K562 (cell line): Measurements from ENCODE around the gene C17orf75. TPM values are rescaled to one million over a fixed set of nuclear protein-coding genes. Genes with fewer than 3 reads are reported as not detected.

Experiments
- BMI1 ChIP-seq: fragments of 150-350 bp; IDR thresholded peaks from 2 replicates; pipeline ENCODE4 v1.6.1; 2014; ENCODE audit warnings: low read length
- CBX8 ChIP-seq: fragments of 200-600 bp; sonication (generic); IDR thresholded peaks from 2 replicates; pipeline ENCODE4 v1.6.1; 2012; ENCODE audit warnings: borderline replicate concordance, mixed run types, low read depth, mild to moderate bottlenecking, moderate library complexity, mixed read lengths, low read length, control low read depth, inconsistent platforms; ENCODE audit not compliant: poor library complexity, severe bottlenecking; ENCODE audit errors: extremely low read depth
- CXXC5 ChIP-seq: fragments of 250-450 bp; sonication (Bioruptor Pico); IDR thresholded peaks from 2 replicates; pipeline ENCODE4 v1.8.0; 2022; ENCODE audit warnings: inconsistent platforms, mild to moderate bottlenecking, moderate library complexity
- ELK3 ChIP-seq: fragments of 450-650 bp; formaldehyde crosslinking; IDR thresholded peaks from 2 replicates; pipeline ENCODE4 v1.4.0; 2020; ENCODE audit warnings: mild to moderate bottlenecking
- FOSL1 ChIP-seq: fragments of 200-800 bp; sonication (Bioruptor generic); conservative IDR thresholded peaks from 2 replicates; pipeline ENCODE4 v1.6.1; 2016; ENCODE audit warnings: missing genetic modification characterization, missing compliant biosample characterization
- FUS ChIP-seq: fragments of 200-400 bp; formaldehyde crosslinking; optimal IDR thresholded peaks from 2 replicates; pipeline ENCODE3; 2017; ENCODE audit warnings: low read depth, low read length
- HDAC1 ChIP-seq, 2 experiments: fragments of 450-650 bp; IDR thresholded peaks; 2 replicates each; pipeline ENCODE4 v1.6.1; 2016 to 2017; ENCODE audit warnings: inconsistent platforms in 1 of 2, mild to moderate bottlenecking in 1 of 2, moderate library complexity in 1 of 2
- HDAC3 ChIP-seq: fragments of 450-650 bp; IDR thresholded peaks from 2 replicates; pipeline ENCODE4 v1.6.1; 2018; ENCODE audit warnings: borderline replicate concordance, mild to moderate bottlenecking, moderate library complexity; ENCODE audit not compliant: partially characterized antibody
- HDAC8 ChIP-seq: fragments of 450-650 bp; IDR thresholded peaks from 2 replicates; pipeline ENCODE4 v1.6.1; 2016; ENCODE audit warnings: mild to moderate bottlenecking, missing genetic modification characterization, moderate library complexity, missing compliant biosample characterization
- HNRNPL ChIP-seq: fragments of 200-400 bp; formaldehyde crosslinking; IDR thresholded peaks from 2 replicates; pipeline ENCODE4 v1.6.1; 2017; ENCODE audit warnings: low read depth, mild to moderate bottlenecking, low read length
- KLF16 ChIP-seq: IDR thresholded peaks from 2 replicates; pipeline ENCODE4 v1.6.1; 2016; ENCODE audit warnings: antibody characterized with exemption
- MECOM ChIP-seq: fragments of 250-450 bp; sonication (Bioruptor Pico); IDR thresholded peaks from 2 replicates; pipeline ENCODE4 v1.8.0; 2022; ENCODE audit warnings: inconsistent platforms
- MTA3 ChIP-seq: fragments of 450-650 bp; formaldehyde crosslinking; IDR thresholded peaks from 2 replicates; pipeline ENCODE4 v1.6.1; 2017; ENCODE audit warnings: mild to moderate bottlenecking, borderline replicate concordance
- NCOA4 ChIP-seq: fragments of 450-650 bp; IDR thresholded peaks from 2 replicates; pipeline ENCODE4 v1.6.1; 2018; ENCODE audit warnings: mild to moderate bottlenecking; ENCODE audit not compliant: partially characterized antibody
- PML ChIP-seq: IDR thresholded peaks from 2 replicates; pipeline ENCODE4 v1.6.1; 2012; ENCODE audit warnings: low read length, inconsistent platforms
- SAFB2 ChIP-seq: fragments of 200-400 bp; formaldehyde crosslinking; IDR thresholded peaks from 2 replicates; pipeline ENCODE4 v1.6.1; 2018; ENCODE audit warnings: borderline replicate concordance, low read length, low read depth, moderate library complexity; ENCODE audit not compliant: severe bottlenecking
- SNRNP70 ChIP-seq: fragments of 200-400 bp; formaldehyde crosslinking; optimal IDR thresholded peaks from 2 replicates; pipeline ENCODE3; 2017; ENCODE audit warnings: low read depth, low read length
- TAF1 ChIP-seq: IDR thresholded peaks from 2 replicates; pipeline ENCODE4 v1.6.1; 2011; ENCODE audit warnings: mild to moderate bottlenecking, low read length, moderate library complexity; ENCODE audit not compliant: insufficient read depth, control insufficient read depth, severe bottlenecking; ENCODE audit errors: extremely low read depth
- TEAD1 ChIP-seq, 2 experiments: fragments of 450-650 bp in 1 of 2; sonication (generic) in 1 of 2; formaldehyde crosslinking; IDR thresholded peaks; 2 replicates each; pipeline versions ENCODE4 v1.4.0 to v1.8.0; 2020 to 2022; ENCODE audit warnings: mild to moderate bottlenecking in 2 of 2, missing genetic modification reagents in 1 of 2
- XRCC4 ChIP-seq: IDR thresholded peaks from one replicate; pipeline ENCODE4 v1.6.1; 2011; ENCODE audit not compliant: insufficient read depth, insufficient read length; ENCODE audit errors: extremely low read depth
- ZEB2 ChIP-seq: fragments of 450-650 bp; IDR thresholded peaks from 2 replicates; pipeline ENCODE4 v1.6.1; 2016
- ZNF354B ChIP-seq: fragments of 250-450 bp; sonication (Bioruptor Pico); IDR thresholded peaks from 2 replicates; pipeline ENCODE4 v1.4.0; 2020
- ZNF76 ChIP-seq: fragments of 250-450 bp; sonication (Bioruptor Pico); IDR thresholded peaks from 2 replicates; pipeline ENCODE4 v1.4.0; 2020; ENCODE audit warnings: mild to moderate bottlenecking, moderate library complexity, borderline replicate concordance
- polyA plus RNA-seq, 8 experiments: library from polyadenylated mRNA; depleted of rRNA in 4 of 8; stranded (reverse) in 5 of 8; unstranded in 3 of 8; fragments of >200 nt; fragmentation: Nextera tagmentation in 2 of 8; fragmentation: Illumina TruSeq in 1 of 8; extraction: Ambion mirVana in 2 of 8; extraction: Trizol in 1 of 8; gene quantifications; 2 replicates each; pipeline versions ENCODE4 v1.2.1 to v1.2.3, GENCODE V29; 2011 to 2014; ENCODE audit warnings: inconsistent platforms in 1 of 8, missing spikeins in 1 of 8
- total RNA-seq, 7 experiments: library from RNA; depleted of rRNA in 6 of 7; stranded (reverse); fragments of >200 nt in 6 of 7; fragmentation: Illumina TruSeq in 2 of 7; extraction: Trizol in 2 of 7; gene quantifications; 2 replicates each; pipeline versions ENCODE4 v1.2.1 to v1.2.3, GENCODE V29; 2011 to 2021; ENCODE audit warnings: low replicate concordance in 1 of 7
- TF ChIP-seq, protein P1 (sequence below): fragments of 150-350 bp; conservative IDR thresholded peaks from 2 replicates; pipeline ENCODE4 v1.6.1; 2014; ENCODE audit warnings: low read length
- TF ChIP-seq, protein P2 (sequence below): fragments of 450-650 bp; IDR thresholded peaks from 2 replicates; pipeline ENCODE4 v1.6.1; 2016; ENCODE audit warnings: borderline replicate concordance

C17orf75 gene
- total and polyA plus RNA-seq, 9 of the 15 experiments (the other 6 are each of a cell fraction or from before 2014, with no cell fraction given): 15.5 to 55.7 (median 18.5) TPM

- no peak for TF ChIP-seq HDAC8 (tag)
- TF ChIP-seq ZNF76: no peak
- no peak for TF ChIP-seq TEAD1 (CRISPR knock-in tag; IDR thresholded peaks at IDR 0.05)
- 0 out of 2 replicates have a peak, but pooled peaks have one; percentile 42 for TF ChIP-seq HNRNPL
- peak; percentile 60 for TF ChIP-seq KLF16
- peak; percentile 89 for TF ChIP-seq FOSL1 (tag)
- no peak for TF ChIP-seq BMI1
- no peak for TF ChIP-seq SAFB2
- TF ChIP-seq CBX8: no peak
- no peak for TF ChIP-seq XRCC4
- TF ChIP-seq CXXC5 (CRISPR knock-in tag): peak; percentile 49
- TF ChIP-seq PML: peak; percentile 57; the same call in 1 of the 2 replicates
- TF ChIP-seq MTA3: 0 out of 2 replicates have a peak, but pooled peaks have one; percentile 42
- TF ChIP-seq, protein P1, sequence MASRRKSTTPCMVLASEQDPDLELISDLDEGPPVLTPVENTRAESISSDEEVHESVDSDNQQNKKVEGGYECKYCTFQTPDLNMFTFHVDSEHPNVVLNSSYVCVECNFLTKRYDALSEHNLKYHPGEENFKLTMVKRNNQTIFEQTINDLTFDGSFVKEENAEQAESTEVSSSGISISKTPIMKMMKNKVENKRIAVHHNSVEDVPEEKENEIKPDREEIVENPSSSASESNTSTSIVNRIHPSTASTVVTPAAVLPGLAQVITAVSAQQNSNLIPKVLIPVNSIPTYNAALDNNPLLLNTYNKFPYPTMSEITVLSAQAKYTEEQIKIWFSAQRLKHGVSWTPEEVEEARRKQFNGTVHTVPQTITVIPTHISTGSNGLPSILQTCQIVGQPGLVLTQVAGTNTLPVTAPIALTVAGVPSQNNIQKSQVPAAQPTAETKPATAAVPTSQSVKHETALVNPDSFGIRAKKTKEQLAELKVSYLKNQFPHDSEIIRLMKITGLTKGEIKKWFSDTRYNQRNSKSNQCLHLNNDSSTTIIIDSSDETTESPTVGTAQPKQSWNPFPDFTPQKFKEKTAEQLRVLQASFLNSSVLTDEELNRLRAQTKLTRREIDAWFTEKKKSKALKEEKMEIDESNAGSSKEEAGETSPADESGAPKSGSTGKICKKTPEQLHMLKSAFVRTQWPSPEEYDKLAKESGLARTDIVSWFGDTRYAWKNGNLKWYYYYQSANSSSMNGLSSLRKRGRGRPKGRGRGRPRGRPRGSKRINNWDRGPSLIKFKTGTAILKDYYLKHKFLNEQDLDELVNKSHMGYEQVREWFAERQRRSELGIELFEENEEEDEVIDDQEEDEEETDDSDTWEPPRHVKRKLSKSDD: no peak
- TF ChIP-seq HDAC1 (IDR thresholded peaks at IDR 0.05): no peak; a peak in 1 of 4 replicates
- no peak for TF ChIP-seq FUS
- TF ChIP-seq, protein P2, sequence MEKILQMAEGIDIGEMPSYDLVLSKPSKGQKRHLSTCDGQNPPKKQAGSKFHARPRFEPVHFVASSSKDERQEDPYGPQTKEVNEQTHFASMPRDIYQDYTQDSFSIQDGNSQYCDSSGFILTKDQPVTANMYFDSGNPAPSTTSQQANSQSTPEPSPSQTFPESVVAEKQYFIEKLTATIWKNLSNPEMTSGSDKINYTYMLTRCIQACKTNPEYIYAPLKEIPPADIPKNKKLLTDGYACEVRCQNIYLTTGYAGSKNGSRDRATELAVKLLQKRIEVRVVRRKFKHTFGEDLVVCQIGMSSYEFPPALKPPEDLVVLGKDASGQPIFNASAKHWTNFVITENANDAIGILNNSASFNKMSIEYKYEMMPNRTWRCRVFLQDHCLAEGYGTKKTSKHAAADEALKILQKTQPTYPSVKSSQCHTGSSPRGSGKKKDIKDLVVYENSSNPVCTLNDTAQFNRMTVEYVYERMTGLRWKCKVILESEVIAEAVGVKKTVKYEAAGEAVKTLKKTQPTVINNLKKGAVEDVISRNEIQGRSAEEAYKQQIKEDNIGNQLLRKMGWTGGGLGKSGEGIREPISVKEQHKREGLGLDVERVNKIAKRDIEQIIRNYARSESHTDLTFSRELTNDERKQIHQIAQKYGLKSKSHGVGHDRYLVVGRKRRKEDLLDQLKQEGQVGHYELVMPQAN: no peak
- no peak for TF ChIP-seq ELK3 (CRISPR knock-in tag)
- no peak for TF ChIP-seq MECOM (CRISPR knock-in tag)
- TF ChIP-seq TAF1: no peak
- no peak for TF ChIP-seq NCOA4
- TF ChIP-seq ZEB2: peak; percentile 92
- no peak for TF ChIP-seq HDAC3
- no peak for TF ChIP-seq SNRNP70
- no peak for TF ChIP-seq ZNF354B (CRISPR knock-in tag)
Measured at GRCh38 chr17:32286518-32286900, 55.5 kb downstream of the C17orf75 start (continued).
